ENCODE measurements around the gene SPNS2.

SPNS2 gene

DNA sequence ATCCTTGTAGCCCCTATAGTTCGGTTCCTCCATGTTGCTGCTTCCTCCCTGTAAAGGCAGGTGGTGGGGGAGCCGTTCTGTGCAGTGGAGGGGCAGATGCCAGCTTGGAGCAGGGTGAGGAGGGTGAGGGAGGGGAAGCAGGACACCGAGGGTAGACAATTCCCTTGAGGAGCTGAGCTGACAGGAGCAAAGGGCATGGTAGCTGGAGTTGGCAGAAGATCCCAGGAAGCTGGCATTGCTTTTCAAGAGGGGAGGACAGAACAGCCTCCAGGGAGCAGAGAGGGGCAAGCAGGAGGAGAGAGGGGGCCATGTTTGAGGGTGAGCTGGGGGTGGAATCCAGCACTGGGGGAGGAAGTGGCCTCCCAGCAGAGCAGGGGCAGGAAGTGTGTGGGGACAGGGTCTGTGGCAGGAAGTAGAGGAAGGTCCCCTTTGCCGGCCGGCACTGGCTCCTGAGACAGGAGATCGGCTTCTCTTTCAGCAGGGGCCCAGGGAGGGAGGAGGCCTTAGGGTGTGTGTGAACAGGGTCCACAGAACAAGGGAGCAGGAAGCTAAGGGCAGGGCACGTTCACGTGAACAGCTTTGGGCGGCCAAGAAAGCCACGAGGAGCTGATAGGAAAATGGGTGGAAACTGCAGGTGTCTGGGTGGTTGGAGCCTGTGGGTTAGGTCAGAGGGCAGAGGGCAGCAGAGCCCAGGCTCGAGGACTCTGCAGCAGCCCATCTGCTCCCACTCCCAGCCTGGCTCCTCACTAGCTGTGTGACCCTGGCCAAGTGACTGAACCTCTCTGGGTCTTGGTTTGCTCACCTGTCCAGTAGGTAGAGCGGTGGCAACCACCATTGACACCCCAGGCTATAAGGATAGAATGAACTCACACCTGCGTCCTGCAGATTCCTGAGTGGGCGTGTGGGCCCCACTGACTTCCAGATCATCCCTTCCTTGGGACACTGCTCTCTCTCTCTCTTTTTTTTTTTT is 17.5 kb upstream of the SPNS2 start:
- DNase-seq (ENCODE audit: low read depth): no peak

DNA sequence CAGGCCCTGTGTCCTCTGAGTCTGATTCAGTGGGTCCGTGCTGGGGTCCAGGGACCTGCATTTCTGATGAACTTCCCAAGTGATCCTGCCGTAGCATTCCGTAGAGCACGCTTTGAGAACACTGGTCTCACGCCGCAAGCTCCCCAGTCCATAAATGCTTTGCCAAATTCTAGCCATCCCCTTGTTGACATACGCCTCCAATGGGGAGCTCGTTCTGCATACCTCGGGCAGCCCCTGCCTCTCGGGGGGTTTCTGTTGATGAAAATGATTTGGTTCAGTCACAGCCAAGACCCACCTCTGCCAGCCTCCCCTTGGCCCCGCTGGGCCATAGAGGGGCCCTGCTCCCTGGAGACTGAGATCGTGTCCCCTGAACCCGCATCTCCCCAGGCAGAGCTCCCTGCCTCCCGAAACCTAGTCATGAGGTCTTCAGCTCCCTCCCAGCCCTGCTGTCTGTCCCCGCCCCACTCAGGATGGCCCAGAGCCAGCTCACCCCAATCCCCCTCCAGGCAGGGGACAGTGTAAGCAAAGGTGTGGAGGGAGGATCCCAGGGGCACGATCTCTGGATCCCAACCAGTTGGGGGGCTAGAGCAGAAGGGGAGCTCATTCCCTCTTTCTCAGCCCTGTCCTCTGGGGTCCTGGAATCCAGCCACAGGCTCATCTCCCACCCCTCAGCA is 16.2 kb upstream of the SPNS2 start:
- no peak for DNase-seq (ENCODE audit: low read depth)

DNA sequence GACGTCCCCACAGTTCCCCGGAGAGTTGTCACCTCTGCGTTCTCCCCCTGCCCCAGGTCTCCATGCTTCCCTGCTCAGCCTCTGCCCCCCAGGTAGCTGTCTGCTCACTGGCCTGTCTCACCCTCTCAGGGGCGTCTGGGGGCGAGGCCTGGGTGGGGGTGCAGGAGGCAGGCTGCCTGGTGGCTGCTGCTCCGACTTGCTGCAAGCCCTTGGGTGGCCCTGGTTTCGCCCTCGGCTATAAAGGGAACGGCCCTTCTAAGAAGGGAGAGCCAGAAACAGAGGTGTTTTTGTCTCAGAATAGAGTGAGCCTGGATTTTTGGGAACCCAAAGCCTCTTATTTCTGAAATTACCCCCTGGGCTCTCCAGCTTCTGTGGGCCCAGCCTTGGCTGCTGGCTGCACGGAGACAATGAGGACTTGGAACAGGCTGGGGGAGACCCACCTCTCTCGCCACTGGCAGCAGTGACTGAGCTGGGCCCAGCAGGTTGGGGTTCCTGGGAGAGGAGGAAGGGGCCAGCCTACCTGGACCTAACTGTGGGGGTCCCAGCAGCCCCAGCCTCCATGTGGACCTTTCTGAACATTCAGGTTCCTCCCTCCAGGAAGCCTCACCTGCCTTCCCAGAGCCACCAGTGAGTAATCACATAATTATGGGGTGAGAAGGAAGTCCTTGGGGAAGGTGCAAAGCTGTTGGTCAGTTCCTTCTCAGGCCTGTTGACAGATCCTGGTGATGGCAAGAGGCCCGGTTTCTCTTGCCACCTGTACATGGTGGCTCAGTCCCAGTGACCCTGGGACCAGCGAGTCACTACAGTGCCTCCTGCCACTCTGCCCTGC is 15.5 kb upstream of the SPNS2 start:
- no peak for DNase-seq (ENCODE audit: low read depth)

DNA sequence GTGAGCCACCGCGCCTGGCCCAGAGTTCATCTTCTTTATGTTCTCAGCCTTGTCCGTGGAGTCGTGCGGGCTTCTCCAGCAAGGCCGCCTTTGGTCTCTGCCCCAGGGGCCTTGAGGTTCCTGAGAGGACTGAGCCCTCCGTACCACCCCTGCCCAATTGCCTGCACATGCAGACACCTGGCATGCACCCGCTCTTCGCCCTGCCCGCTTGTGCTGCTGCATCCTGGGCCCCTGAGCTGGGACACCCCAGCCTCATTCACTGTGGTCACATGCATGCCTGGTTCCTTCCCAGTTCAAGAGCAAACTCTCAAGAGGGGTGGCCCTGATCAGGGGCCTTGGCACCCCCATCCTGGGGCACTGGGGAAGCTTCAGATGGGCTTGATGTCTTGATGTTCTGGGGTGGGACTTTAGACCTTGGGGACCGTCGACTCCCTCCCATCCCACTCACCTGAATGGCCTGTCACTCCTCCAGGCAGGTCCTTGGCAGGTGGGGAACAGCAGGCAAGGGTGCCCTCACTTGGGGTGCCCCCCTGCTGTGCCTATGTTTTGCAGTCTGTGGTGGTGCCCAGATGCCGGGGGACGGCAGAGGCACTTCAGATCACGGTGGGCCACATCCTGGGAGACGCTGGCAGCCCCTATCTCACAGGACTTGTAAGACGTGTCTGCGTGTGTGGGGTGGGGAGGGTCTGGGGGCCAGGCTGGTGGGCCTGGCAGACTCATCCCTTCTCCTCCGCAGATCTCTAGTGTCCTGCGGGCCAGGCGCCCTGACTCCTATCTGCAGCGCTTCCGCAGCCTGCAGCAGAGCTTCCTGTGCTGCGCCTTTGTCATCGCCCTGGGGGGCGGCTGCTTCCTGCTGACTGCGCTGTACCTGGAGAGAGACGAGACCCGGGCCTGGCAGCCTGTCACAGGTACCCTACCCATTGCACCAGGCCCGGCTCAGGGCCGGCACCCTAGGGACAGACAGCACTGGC is 12.7 kb upstream of the SPNS2 start:
- no peak for DNase-seq (ENCODE audit: low read depth)

DNA sequence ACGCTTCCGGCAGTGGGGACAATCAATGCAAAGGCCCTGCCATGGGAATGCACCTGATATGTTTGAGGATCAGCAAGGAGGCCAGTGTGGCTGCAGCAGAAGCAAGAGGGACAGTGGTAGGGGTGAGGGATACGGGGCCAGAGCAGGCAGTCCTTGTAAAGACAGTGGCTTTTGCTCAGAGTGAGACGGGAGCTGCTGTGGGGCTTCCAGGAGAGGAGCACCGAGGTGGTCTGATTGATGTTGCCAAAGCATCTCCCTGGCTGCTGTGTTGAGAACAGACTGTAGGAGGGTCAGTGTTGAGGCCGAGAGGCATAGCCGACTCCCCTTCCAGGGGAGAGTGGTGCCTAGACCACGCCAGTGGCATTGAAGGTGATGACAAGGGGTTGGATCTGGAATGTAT is 11.4 kb upstream of the SPNS2 start:
- DNase-seq (ENCODE audit: low read depth): no peak

DNA sequence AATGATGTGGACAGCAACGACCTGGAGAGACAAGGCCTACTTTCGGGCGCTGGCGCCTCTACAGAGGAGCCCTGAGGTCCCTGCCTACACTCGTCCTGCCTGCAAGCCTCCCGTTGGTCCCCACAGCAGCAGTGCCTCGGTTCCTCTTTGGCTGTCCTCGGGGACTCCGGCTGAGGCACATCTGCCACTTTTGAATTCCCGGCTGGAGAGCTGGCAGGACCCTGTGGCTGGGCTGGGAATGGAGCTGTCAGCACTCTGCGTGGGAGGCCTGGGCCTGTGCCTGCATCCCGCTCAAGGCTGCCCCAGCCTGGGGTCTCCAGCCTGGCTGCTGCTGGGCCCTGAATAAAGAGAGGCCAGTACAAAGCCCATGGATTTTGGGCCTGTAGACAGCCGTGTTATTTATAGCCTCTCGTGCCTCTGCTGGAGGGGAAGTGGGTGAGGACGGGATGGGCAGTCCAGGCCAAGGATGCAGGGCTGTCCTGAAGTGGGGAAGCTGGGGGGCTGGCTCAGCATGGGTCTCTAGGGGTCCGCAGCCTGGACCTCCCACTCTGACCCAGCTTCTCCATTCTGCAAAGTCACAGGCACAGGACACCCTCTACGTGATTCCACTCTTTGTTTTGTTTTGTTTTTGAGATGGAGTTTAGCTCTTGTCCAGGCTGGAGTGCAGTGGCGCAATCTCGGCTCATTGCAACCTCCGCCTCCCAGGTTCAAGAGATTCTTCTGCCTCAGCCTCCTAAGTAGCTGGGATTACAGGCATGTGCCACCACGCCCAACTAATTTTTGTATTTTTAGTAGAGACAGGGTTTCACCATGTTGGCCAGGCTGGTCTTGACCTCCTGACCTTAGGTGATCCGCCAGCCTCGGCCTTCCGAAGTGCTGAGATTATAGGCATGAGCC is 10.6 kb upstream of the SPNS2 start:
- no peak for DNase-seq (ENCODE audit: low read depth)

DNA sequence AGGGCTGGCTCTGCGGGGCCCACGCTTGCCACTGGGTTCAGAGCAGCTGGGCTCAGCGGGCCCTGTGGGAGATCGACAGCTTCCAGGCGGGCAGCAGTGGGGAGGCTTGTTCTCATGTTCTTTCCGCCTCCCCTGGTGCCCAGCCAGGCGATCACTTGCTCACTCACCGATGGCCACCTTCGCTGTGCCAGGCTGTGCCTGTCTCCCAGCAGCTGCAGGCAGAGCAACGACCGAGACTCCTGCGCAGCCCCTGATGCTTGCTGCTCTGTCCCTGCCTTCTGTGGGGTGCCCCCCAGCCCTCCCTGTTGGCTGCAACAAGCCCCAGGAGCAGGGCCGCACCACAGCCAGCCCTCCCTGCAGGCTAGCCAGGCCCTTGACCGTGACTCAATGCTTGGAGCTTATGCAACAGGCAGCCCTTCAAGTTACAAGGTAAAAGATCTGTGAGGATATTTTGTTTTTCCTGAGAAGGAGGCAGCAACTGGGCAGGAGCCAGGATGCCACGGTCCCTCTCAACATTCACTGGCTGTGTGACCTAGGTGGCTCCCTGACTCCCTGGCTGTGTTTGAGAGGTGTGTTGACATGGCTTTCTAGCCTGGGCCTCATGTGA is 9.6 kb upstream of the SPNS2 start:
- DNase-seq (ENCODE audit: low read depth): peak; percentile 51

DNA sequence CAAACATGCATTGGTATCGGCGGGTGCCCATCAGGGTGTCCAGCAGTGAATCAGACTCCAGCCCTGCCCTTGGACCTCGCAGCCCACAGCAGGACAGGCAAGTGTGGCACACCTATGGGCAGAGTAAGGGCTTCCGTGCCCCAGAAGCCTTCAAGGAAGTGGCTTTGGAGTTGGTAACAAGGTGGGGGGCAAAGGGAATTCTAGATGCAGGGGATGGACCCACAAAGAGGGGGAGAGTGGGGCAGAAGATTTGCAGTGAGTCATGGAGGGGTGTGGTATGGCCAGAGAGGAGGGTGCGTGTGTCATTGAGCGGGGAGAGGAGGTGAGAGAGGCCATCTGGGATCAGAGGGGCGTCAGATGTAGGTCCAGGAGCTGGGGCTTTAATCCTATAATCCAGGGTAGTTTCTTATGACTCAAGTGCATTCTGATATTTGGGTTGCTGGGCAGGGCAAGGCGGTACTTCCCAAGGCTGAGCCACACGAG is 8.5 kb upstream of the SPNS2 start:
- no peak for DNase-seq (ENCODE audit: low read depth)

DNA sequence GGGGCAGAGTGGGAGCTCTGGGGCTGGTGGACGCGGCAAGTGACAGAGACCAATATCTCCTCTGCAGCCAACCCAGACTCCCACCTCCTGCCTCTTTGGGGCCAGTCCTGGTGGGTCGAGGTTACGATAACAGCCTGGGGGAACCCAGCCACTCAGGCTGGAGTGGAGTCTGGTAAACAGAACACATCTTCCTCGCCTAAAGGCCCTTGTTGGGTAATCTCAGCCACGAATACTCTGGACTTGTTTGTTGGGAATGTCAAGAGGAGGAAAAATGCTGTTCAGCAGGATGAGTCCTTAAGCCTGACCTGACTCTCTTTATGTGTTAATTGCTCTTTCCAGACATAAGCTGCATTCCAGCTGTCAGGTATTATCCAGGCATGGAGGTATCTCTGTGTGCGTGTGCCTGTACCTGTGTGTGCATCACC is 8.0 kb upstream of the SPNS2 start:
- peak; percentile 49 for DNase-seq (ENCODE audit: low read depth)

DNA sequence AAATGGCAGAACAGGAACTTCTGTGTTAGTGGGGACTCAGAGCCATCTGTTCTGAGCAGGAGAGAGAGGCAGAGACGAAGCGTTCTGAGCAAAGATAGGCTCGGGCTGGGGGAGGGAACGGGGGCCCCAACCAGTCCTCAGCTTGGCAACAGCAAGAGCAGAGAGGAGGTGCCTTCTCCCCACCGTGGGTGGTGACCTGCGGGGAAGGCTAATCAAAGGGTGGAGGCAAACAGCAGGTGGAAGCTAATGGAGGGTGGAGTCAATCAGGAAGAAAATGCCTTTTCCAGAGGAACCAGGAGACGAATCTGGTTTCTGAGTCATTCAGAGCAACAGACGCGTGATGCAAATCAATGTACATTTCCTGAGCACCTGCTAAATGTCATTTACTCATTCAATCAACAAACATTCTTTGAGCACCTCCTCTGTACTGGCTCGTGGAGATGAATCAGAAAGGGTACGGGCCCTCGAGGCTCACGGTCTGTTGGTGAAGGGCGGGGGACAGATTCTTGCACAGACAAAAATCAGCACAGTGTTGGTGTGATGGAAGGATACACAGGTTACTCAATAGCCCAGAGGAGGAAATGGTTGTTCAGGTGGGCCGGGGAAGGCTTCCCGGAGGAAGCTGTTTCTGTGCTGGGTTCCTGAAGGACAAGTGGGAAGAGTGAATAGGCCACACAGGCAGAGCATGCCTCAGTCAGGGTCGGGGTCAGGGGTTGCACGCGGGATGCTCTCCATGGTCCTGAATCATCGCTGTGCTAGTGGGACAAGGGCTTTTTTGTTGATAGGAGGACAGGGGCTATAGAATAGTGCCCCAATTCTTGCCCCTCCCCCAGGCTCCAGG is 5.7 kb upstream of the SPNS2 start:
- peak; percentile 43 for DNase-seq (ENCODE audit: low read depth)

DNA sequence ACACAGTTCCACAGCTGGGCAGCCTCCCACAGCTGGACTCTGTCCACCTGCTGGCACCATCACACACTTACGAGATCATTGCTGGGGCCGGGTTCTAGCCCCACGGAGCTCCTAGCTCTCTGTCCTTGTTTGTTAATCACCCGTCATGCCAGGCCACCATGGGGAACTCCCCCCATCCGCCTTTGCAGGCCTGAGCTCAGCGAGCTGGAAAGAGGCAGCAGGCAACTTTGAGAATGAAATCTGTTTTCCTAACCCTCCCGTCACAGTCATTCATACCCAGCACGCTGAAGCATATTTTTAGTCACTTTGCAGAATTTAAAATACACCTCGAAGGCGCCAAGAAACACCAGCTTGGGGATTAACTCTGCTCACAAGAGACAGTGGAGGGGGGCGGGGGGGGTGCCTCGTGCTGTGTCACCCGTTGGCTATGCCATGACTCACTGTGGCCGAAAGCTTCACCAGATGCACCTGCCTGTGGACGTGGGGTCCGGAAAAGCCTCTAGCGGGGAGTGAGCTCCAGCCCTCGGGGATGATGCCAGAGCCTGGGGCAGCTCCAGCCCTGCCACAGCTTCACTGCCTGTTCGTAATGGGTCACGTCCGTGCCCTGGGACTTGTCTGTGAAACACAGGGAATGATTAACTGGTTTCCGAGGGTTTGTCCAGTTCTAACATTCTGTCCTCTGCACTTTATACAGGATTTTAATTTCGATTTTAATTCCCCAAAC is 1.4 kb upstream of the SPNS2 start:
- DNase-seq (ENCODE audit: low read depth): no peak

DNA sequence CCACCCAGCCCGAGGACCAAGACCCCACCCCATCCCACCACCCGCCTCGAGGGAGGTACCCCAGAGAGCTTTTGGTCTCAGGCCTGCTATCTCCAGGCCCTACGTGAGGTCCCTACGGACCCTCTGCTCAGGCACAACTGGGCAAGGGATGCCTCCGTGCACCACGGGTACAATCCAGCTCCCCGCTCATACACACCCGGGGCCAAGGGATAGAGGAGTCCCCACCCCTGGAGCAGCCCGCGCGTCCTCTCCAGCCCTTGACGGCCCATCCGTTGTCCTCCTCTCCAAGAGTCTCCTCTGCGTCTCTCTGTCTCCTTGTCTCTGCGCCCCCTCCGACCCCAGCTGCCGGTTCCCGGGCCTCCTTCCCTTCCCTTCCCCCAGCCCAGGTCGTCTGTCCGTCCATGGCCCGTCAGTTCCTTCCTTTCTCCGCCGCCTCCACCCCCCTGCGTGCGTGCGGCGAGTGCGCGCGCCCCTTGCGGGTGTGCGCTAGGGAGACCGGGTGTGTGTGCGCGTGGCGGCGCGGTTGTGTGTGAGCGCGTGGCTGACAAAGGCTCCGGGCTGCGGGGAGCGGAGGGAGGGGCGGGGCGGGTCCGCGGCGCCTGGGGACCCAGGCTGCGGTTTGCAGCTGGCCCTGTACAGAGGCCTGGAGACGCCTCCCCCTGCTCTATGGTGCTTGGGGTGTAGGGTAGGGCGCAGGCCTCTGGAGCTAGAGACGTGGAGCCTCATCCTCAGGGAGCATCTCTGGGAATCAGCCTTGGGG is 930 bp downstream of the SPNS2 start:
- no peak for DNase-seq (ENCODE audit: low read depth)

DNA sequence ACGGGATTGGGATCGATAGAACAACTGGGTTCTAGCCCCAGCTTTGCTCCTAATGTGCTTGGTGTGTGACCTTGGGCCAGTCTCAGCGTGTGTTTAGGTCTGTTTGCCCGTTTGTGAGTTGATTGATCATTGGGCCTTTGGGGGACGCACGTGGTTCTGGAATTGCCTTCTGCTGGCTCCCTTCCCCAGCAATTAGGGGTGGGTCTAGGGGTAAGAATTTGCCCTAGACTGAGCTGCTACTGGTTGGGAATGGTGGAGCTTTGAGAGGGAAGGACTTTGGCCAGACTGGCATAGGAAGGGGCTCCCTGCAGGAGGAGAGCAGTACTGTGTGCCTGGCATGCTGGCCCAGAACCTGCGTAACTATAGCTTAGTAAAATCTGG is 1.5 kb downstream of the SPNS2 start:
- DNase-seq (ENCODE audit: low read depth): no peak

DNA sequence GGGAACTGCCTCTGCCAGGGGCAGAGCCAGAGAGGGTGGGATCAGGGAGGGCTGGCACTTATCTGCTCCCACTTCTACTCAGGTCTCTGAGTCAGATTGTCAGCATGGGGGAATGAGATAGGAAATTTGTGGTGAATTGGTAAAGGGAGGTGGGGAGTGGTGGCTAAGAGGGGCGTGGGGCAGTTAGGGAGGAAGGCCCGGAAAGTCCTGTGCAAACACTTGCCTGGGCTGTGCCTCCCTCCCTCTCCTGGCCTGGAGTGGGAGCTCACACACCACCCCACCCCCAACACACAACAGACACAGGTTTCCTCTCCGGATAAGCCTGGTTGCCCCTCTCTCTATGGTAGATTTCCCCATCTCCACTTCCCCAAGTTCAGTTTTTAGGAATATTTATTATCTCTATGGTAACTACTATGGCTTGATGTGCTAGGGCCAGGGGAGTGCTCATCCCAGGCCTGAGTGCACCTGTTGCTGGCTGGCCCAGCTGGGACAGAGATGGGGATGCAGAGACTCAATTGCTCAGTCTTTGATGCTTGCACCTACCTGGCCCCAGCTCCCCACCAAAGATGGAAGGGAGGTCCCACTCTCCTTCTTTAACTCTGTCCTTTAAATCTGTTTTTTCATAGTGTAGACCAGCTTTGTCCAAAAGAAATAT is 2.7 kb downstream of the SPNS2 start:
- no peak for DNase-seq (ENCODE audit: low read depth)

DNA sequence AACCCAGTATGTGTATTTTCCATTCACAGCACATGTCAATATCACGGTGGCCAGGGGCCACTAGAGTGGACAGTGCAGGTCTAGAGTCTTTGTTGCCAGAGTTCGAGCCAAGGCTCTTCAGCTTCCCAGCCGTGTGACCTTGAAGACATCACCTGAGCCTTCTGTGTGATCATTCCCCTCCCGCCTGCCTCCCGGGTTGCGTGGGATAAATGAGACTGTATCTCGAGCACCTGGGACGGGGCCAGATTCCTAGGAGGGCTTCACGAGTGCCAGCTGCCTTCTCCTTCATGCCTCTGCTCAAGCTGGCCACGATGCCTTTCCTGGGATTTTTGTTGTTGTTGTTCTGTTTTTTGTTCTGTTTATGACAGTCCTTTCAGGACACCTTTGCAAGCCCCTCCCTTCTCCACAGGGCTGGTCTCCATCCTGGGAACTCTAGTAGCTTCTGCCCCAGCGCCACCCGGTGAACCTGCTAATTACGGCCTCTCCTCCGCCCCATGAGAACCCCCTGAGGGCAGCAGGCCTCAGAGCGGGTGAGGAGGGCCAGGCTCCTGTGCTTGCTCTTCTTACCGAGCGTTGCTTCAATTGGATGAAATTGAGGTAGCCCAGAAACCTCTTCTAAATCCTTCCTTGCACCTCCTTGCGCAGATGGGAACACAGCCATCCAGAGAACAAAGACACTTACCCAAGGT is 3.9 kb downstream of the SPNS2 start:
- DNase-seq (ENCODE audit: low read depth): no peak

Data from amniotic epithelial cell (primary cell).